Fibroblast of the aortic adventitia (primary cell): ENCODE measurements around the gene EMX2. TPM values are rescaled to one million over a fixed set of nuclear protein-coding genes. Genes with fewer than 3 reads are reported as not detected.
"Not testable (repeated sequence)": the region's sequence is repeated elsewhere in the genome, so short reads cannot be mapped to it uniquely, and the experiment has no call there.

Source experiments
- DNase-seq: peaks from one replicate; pipeline ENCODE4 v3.0.0-alpha.2; 2010; ENCODE audit warnings: low read depth
- H3K4me3 ChIP-seq: 2 replicates; pipeline ENCODE4 v1.5.1; 2011; ENCODE audit warnings: low read depth, mild to moderate bottlenecking, control low read depth, low read length, moderate library complexity
- total RNA-seq: library from RNA; depleted of rRNA; stranded (reverse); fragments of >200 nt; gene quantifications from 2 replicates; pipeline ENCODE4 v1.2.3, GENCODE V29; 2012; ENCODE audit warnings: low replicate concordance
- TF ChIP-seq, protein P1 (sequence below): IDR thresholded peaks from 2 replicates; pipeline ENCODE4 v1.5.1; 2011; ENCODE audit warnings: mild to moderate bottlenecking, low read length, control low read depth, inconsistent platforms; ENCODE audit not compliant: insufficient read depth

The EMX2 gene
- total RNA-seq, 1 donor = 0.18 TPM

GRCh38 chr10:117501460-117502035 is 41.0 kb upstream of the EMX2 start:
- no peak overlapping the region for H3K4me3 ChIP-seq
- no peak for DNase-seq
- TF ChIP-seq, protein P1, sequence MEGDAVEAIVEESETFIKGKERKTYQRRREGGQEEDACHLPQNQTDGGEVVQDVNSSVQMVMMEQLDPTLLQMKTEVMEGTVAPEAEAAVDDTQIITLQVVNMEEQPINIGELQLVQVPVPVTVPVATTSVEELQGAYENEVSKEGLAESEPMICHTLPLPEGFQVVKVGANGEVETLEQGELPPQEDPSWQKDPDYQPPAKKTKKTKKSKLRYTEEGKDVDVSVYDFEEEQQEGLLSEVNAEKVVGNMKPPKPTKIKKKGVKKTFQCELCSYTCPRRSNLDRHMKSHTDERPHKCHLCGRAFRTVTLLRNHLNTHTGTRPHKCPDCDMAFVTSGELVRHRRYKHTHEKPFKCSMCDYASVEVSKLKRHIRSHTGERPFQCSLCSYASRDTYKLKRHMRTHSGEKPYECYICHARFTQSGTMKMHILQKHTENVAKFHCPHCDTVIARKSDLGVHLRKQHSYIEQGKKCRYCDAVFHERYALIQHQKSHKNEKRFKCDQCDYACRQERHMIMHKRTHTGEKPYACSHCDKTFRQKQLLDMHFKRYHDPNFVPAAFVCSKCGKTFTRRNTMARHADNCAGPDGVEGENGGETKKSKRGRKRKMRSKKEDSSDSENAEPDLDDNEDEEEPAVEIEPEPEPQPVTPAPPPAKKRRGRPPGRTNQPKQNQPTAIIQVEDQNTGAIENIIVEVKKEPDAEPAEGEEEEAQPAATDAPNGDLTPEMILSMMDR = no peak

DNA sequence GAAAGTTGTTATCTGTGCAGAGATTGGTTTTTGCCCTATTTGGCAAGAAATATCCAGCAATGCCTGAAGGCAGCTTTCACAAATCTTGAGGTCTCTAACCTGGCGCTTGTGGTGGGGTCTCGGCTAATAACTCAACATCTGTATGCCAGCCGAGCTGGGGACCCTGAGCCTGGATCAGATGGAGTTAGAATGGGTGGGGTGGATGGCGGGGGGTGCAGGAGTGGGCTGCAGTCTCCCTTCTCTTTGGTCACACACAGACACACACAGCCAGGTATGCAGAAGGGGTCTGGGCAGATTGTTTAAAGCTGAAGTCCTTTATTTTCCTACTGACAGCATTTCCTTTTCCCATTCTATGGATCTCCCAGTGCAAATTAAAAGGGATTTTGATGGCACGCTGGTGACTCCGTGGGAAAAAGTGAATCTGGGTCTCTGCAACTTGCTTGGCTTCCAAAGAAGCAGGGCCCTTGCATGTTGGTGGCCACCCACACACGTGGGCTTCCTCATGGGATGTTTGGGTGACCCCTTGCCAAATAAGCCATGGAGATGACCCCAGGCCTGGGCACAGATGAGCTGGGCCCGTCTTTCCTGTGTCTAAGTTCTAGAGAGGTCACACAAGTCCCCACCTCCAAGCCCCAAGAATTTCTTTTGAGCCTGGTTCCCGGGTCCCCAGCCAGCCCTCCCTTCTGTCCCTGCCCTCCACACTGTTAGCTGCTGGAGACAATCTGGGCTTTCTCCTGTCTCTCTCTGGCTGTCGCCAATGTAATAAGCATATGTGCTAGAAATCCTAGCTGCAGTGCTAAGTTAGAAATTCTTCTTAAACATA is 39.9 kb upstream of the EMX2 start:
- no peak overlapping the region for H3K4me3 ChIP-seq
- TF ChIP-seq, protein P1 = no peak
- DNase-seq = no peak

- TF ChIP-seq, protein P1 = no peak
- no peak overlapping the region for H3K4me3 ChIP-seq
- peak; percentile 15 for DNase-seq
Observed at GRCh38 chr10:117503244-117504205, 39.0 kb upstream of the EMX2 start.

DNA sequence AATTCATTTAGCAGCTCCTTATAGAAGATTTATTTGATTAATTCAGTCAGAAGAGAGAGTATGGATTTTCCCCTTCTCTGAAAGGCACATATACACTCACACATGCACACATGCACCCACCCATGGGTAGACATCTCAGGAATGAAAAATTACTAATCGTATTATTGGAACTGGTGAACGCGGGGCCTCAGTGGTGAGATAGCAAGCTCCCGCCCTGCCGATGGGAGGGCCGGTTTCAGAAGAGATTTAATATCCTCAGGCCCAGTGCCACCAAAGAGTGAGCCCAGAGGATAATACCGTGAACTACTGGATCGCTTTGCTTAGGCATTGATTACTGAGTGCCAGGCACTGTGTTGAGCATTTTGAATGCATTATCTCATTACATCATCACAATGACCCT is 38.0 kb upstream of the EMX2 start:
- no peak for DNase-seq
- TF ChIP-seq, protein P1 = no peak
- no peak overlapping the region for H3K4me3 ChIP-seq

- H3K4me3 ChIP-seq, DNase-seq: not testable (repeated sequence)
Observed at GRCh38 chr10:117507081-117507480, 35.5 kb upstream of the EMX2 start.

DNA sequence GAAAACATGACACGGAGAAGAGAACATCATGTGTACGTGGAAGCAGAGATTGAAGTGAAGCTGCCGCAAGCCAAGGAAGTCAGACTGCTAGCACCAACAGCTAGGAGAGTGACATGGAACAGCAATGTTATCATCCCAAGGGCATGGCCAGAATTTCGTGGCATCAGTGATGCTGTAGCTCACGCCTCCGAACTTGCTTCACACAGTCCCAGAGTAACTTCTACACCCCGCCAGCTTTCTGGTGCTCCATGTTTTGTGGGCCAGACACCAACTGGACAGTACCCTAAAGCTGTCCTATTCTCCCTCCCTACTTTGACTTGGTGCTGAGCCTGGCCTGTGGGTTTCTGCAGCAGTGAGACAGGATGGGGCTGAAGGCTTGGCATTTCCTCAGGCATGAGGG is 33.0 kb upstream of the EMX2 start:
- no peak overlapping the region for H3K4me3 ChIP-seq
- TF ChIP-seq, protein P1 = no peak
- DNase-seq = no peak
